Sigmoid colon (tissue), 7 donors: ENCODE data around the gene MED13L. TPM values are rescaled to one million over a fixed set of nuclear protein-coding genes. Genes with fewer than 3 reads are reported as not detected.

Source experiments
- DNase-seq: peaks from one replicate; pipeline ENCODE4 v3.0.0-alpha.2; 2019
- H3K27ac ChIP-seq, 4 donors: fragments of 200-600 bp; sonication (generic); one replicate each; pipeline ENCODE4 v1.5.1; 2016 to 2019; ENCODE audit warnings: mild to moderate bottlenecking in 1 of 4
- H3K27me3 ChIP-seq, 3 donors: fragments of 200-600 bp; sonication (generic); one replicate each; pipeline ENCODE4 v1.5.1; 2019; ENCODE audit warnings: mild to moderate bottlenecking in 1 of 3
- H3K36me3 ChIP-seq, 4 donors: fragments of 200-600 bp; sonication (generic); one replicate each; pipeline ENCODE4 v1.5.1; 2016 to 2019
- H3K4me1 ChIP-seq, 4 donors: fragments of 200-600 bp; sonication (generic); one replicate each; pipeline ENCODE4 v1.5.1; 2017 to 2019
- H3K4me3 ChIP-seq, 4 donors: fragments of 200-600 bp; sonication (generic); one replicate each; pipeline ENCODE4 v1.5.1; 2017 to 2019; ENCODE audit warnings: mild to moderate bottlenecking in 2 of 4, moderate library complexity in 1 of 4
- H3K9me3 ChIP-seq, 4 donors: fragments of 200-600 bp in 3 of 4; sonication (generic) in 3 of 4; one replicate each; pipeline versions ENCODE4 v1.5.1 to v1.6.1; 2013 to 2019
- EP300 ChIP-seq, 4 donors: sonication (generic); formaldehyde crosslinking; IDR thresholded peaks; one replicate each; pipeline ENCODE4 v1.6.1; 2017; ENCODE audit warnings: antibody characterized with exemption in 4 of 4
- POLR2A ChIP-seq, 2 donors: fragments of 450-650 bp; IDR thresholded peaks; one replicate each; pipeline ENCODE4 v1.6.1; 2016; ENCODE audit warnings: antibody characterized with exemption in 2 of 2, mild to moderate bottlenecking in 2 of 2, moderate library complexity in 2 of 2
- POLR2AphosphoS5 ChIP-seq, 4 donors: sonication (generic); formaldehyde crosslinking; IDR thresholded peaks; one replicate each; pipeline ENCODE4 v1.6.1; 2017; ENCODE audit warnings: antibody characterized with exemption in 4 of 4
- whole genome bisulfite sequencing, 2 donors: extraction: QIAGEN DNeasy Blood & Tissue Kit; methylation state at CpG; one replicate each; pipeline ENCODE4 v1.1.7; 2013; 5-methylcytosine and 5-hydroxymethylcytosine counted together
- intact Hi-C: fragments of 100-400 bp; cut with DNase I; formaldehyde crosslinking; loops from one replicate; pipeline ENCODE4 v1.15.1; 2023
- polyA plus RNA-seq, 3 donors: library from polyadenylated mRNA; stranded (reverse); fragments of 200-250 nt; gene quantifications; one replicate each; pipeline ENCODE4 v1.2.3, GENCODE V29; 2013
- total RNA-seq, 4 donors: library from RNA; depleted of rRNA; stranded (reverse); fragments of >200 nt; gene quantifications; one replicate each; pipeline ENCODE4 v1.1.0, GENCODE V29; 2016
- TF ChIP-seq, protein P1 (sequence below), 4 experiments: fragments of 450-650 bp in 3 of 4; fragments of 200-600 bp in 1 of 4; IDR thresholded peaks; one replicate each; pipeline ENCODE4 v1.5.1; 2016 to 2019; ENCODE audit warnings: antibody characterized with exemption in 4 of 4, mild to moderate bottlenecking in 3 of 4, moderate library complexity in 2 of 4
- donor health status: healthy with polysubstance abuse.
- donor health status: Bipolar disorder and iron deficiency.
- donor health status: healthy.

The MED13L gene
- total and polyA plus RNA-seq, 7 donors, result 12.5 to 246 (median 151) TPM

- Histone ChIP-seq H3K4me3 (no peak overlapping the region), H3K9me3 (no peaks in the 10 kb centered on the region), H3K4me1 (peaks cover 0 to 74% (median 60%) of the 10 kb centered on the region in 4 donors), H3K27ac (peak overlapping the region in 2 of 4 donors; percentile 31 to 35), H3K27me3 (no peaks in the 10 kb centered on the region), H3K36me3 (no peaks in the 10 kb centered on the region)
- 69 to 90% methylated on average over 2 of the region's 2 CpGs for WGBS, 2 donors
- DNase-seq, result no peak
- TF ChIP-seq, protein P1, sequence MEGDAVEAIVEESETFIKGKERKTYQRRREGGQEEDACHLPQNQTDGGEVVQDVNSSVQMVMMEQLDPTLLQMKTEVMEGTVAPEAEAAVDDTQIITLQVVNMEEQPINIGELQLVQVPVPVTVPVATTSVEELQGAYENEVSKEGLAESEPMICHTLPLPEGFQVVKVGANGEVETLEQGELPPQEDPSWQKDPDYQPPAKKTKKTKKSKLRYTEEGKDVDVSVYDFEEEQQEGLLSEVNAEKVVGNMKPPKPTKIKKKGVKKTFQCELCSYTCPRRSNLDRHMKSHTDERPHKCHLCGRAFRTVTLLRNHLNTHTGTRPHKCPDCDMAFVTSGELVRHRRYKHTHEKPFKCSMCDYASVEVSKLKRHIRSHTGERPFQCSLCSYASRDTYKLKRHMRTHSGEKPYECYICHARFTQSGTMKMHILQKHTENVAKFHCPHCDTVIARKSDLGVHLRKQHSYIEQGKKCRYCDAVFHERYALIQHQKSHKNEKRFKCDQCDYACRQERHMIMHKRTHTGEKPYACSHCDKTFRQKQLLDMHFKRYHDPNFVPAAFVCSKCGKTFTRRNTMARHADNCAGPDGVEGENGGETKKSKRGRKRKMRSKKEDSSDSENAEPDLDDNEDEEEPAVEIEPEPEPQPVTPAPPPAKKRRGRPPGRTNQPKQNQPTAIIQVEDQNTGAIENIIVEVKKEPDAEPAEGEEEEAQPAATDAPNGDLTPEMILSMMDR (IDR thresholded peaks at IDR 0.05), result no peak
- TF ChIP-seq POLR2A (IDR thresholded peaks at IDR 0.05), result no peak
- TF ChIP-seq EP300 (IDR thresholded peaks at IDR 0.05), result no peak
- TF ChIP-seq POLR2AphosphoS5 (IDR thresholded peaks at IDR 0.05), result no peak
- intact Hi-C loops, result no loop called here
Measured at GRCh38 chr12:116054280-116054679, 223.2 kb downstream of the MED13L start.

- WGBS, 2 donors, result 8 to 55% methylated on average over 3 of the region's 3 CpGs
- H3K27ac ChIP-seq, result peak overlapping the region; percentile 12 to 41 (median 33)
- H3K4me1 ChIP-seq, result peaks cover 0 to 79% (median 63%) of the 10 kb centered on the region in 4 donors
- no peak overlapping the region for H3K4me3 ChIP-seq
- DNase-seq, result peak; percentile 88
- intact Hi-C loops, result no loop called here
- no peaks in the 10 kb centered on the region for H3K9me3 ChIP-seq
- H3K27me3 ChIP-seq, result no peaks in the 10 kb centered on the region
- no peaks in the 10 kb centered on the region for H3K36me3 ChIP-seq
- peak in 3 of 4 donors; percentile 26 to 44 (median 36) for TF ChIP-seq POLR2AphosphoS5 (IDR thresholded peaks at IDR 0.05)
- TF ChIP-seq, protein P1 (IDR thresholded peaks at IDR 0.05), result no peak
- no peak for TF ChIP-seq POLR2A (IDR thresholded peaks at IDR 0.05)
- no peak for TF ChIP-seq EP300 (IDR thresholded peaks at IDR 0.05)
Measured at GRCh38 chr12:116053479-116054200, 223.9 kb downstream of the MED13L start.

- no peaks in the 10 kb centered on the region for H3K36me3 ChIP-seq
- H3K27ac ChIP-seq, result no peak overlapping the region
- intact Hi-C loops, result no loop called here
- H3K9me3 ChIP-seq, result no peaks in the 10 kb centered on the region
- no peaks in the 10 kb centered on the region for H3K27me3 ChIP-seq
- no peak for TF ChIP-seq POLR2AphosphoS5 (IDR thresholded peaks at IDR 0.05)
- TF ChIP-seq, protein P1 (IDR thresholded peaks at IDR 0.05), result no peak
- no peak for TF ChIP-seq POLR2A (IDR thresholded peaks at IDR 0.05)
- TF ChIP-seq EP300 (IDR thresholded peaks at IDR 0.05), result no peak
- no peak overlapping the region for H3K4me3 ChIP-seq
- DNase-seq, result no peak
- 74 to 80% methylated on average over 5 of the region's 5 CpGs for WGBS, 2 donors
- H3K4me1 ChIP-seq, result peaks cover 0 to 68% (median 55%) of the 10 kb centered on the region in 4 donors
Measured at GRCh38 chr12:116050275-116050674, 227.2 kb downstream of the MED13L start.

DNA sequence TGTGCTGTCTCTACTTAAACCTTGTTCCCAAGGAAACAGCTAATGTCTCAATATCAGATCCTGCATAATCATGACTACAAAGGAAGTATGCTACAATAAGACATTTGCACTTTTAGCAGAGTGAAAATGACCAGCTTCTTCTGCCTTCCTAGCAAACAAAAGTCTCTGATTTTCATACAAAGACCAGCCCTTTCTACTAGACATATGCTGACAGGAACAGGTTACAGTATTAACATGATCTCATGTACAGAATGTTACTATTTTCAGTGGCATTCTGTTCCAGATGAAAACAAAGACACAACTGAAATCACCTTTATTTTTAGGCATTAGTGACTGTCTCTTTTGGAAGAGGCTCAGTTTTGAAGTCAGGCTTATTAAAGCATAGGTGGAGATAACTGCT is 228.6 kb downstream of the MED13L start:
- Histone ChIP-seq H3K4me1 (peaks cover 0 to 67% (median 57%) of the 10 kb centered on the region in 4 donors), H3K4me3 (no peak overlapping the region), H3K27ac (no peak overlapping the region), H3K9me3 (no peaks in the 10 kb centered on the region), H3K27me3 (no peaks in the 10 kb centered on the region), H3K36me3 (no peaks in the 10 kb centered on the region)
- no peak for DNase-seq
- no peak for TF ChIP-seq POLR2A (IDR thresholded peaks at IDR 0.05)
- TF ChIP-seq, protein P1 (IDR thresholded peaks at IDR 0.05), result no peak
- TF ChIP-seq POLR2AphosphoS5 (IDR thresholded peaks at IDR 0.05), result no peak
- no peak for TF ChIP-seq EP300 (IDR thresholded peaks at IDR 0.05)
- intact Hi-C loops, result no loop called here
